Lower leg skin (tissue), 4 donors: ENCODE results near the gene GIGYF1. TPM values are rescaled to one million over a fixed set of nuclear protein-coding genes. Genes with fewer than 3 reads are reported as not detected.
"Not testable (repeated sequence)": the region's sequence is repeated elsewhere in the genome, so short reads cannot be mapped to it uniquely, and the experiment has no call there.

Source experiments
- DNase-seq, 2 donors: peaks; one replicate each; pipeline ENCODE4 v3.0.0-alpha.2; 2019; ENCODE audit warnings: low spot score in 2 of 2
- H3K4me3 ChIP-seq: fragments of 200-600 bp; sonication (generic); 2 replicates; pipeline ENCODE4 v1.5.1; 2017; ENCODE audit warnings: mild to moderate bottlenecking, low read depth; ENCODE audit not compliant: poor library complexity, severe bottlenecking
- POLR2A ChIP-seq, 2 donors: fragments of 450-650 bp; IDR thresholded peaks; one replicate each; pipeline ENCODE4 v1.6.1; 2016 to 2017; ENCODE audit warnings: antibody characterized with exemption in 2 of 2, mild to moderate bottlenecking in 1 of 2, moderate library complexity in 1 of 2
- WGBS, 2 donors: methylation state at CpG; one replicate each; pipeline ENCODE4 v1.1.5; 2018; 5-methylcytosine and 5-hydroxymethylcytosine counted together
- intact Hi-C: fragments of 100-400 bp; cut with DNase I; formaldehyde crosslinking; loops from one replicate; pipeline ENCODE4 v1.15.0; 2023; ENCODE audit warnings: low total_unique reads
- total RNA-seq, 4 donors: library from RNA; depleted of rRNA; stranded (reverse); fragments of >200 nt; gene quantifications; one replicate each; pipeline ENCODE4 v1.1.0, GENCODE V29; 2016
- TF ChIP-seq, protein P1 (sequence below), 3 donors: fragments of 450-650 bp; IDR thresholded peaks; one replicate each; pipeline ENCODE4 v1.5.1; 2016; ENCODE audit warnings: antibody characterized with exemption in 3 of 3, mild to moderate bottlenecking in 3 of 3, moderate library complexity in 2 of 3

The GIGYF1 gene
- total RNA-seq, 4 donors from 2014 or later: 34.9 to 56.6 (median 40.0) TPM

DNA sequence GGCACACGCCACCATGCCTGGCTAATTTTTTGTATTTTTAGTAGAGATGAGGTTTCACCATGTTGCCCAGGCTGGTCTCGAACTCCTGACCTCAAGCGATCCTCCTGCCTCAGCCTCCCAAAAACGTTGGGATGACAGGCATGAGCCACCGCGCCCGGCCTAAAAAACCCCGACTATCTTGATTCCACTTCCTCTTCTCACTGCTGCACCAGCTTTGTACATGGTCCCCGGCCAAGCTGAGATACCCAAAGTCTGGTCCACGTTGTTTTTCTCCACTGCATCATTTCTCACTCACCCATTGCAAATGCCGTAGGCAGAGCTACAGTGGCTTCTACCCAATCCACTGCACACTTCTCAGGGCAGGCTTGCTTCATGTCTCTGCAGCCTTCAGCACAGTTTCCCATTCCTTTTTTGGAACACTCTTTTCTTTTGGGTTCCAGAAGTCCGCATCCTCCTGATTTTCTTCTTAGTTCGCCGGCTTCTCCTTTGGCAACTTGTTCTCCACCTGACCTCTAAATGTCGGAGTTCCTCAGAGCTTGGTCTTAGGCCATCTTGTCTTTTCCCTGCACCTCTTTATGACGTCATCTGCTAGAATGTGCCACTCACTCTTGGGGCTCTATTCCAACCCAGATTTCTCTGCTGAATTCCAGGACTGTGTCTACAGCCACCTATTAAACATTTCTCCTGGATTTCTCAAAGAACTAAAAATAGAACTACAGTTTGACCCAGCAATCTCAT is 26.6 kb downstream of the GIGYF1 start:
- no peak overlapping the region for H3K4me3 ChIP-seq
- no peak for DNase-seq
- WGBS, 2 donors: 82 to 83% methylated on average over 16 of the region's 16 CpGs
- intact Hi-C loops: no loop called here
- TF ChIP-seq, protein P1, sequence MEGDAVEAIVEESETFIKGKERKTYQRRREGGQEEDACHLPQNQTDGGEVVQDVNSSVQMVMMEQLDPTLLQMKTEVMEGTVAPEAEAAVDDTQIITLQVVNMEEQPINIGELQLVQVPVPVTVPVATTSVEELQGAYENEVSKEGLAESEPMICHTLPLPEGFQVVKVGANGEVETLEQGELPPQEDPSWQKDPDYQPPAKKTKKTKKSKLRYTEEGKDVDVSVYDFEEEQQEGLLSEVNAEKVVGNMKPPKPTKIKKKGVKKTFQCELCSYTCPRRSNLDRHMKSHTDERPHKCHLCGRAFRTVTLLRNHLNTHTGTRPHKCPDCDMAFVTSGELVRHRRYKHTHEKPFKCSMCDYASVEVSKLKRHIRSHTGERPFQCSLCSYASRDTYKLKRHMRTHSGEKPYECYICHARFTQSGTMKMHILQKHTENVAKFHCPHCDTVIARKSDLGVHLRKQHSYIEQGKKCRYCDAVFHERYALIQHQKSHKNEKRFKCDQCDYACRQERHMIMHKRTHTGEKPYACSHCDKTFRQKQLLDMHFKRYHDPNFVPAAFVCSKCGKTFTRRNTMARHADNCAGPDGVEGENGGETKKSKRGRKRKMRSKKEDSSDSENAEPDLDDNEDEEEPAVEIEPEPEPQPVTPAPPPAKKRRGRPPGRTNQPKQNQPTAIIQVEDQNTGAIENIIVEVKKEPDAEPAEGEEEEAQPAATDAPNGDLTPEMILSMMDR (IDR thresholded peaks at IDR 0.05): no peak
- TF ChIP-seq POLR2A (IDR thresholded peaks at IDR 0.05): no peak

DNA sequence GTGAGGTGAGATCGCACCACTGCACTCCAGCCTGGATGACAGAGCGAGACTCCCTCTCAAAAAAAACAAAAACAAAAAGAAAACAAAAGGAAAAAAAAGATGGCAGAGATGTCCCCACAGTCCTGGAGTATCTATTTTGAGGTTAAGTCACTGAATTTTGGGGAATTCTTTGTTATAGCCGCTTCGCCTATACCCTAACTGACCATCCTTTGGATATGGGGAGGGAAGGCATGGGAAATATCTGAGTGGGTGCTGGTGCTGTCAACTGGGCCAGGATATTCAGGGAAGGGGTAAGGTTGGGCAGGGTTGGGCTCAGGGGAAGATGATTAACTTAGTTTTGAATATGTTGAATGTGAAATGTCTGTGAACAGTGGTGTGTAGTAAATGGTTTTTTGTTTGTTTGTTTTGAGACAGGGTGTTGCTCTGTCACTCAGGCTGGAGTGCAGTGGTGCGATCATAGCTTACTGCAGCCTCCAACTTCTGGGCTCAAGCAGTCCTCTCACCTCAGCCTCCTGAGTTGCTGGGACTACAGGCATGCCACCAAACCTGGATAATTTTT is 28.8 kb downstream of the GIGYF1 start:
- no peak for DNase-seq
- no peak overlapping the region for H3K4me3 ChIP-seq
- WGBS, 2 donors: 92 to 94% methylated on average over 5 of the region's 5 CpGs
- intact Hi-C loops: no loop called here
- TF ChIP-seq POLR2A (IDR thresholded peaks at IDR 0.05): no peak
- TF ChIP-seq, protein P1 (IDR thresholded peaks at IDR 0.05): no peak

DNA sequence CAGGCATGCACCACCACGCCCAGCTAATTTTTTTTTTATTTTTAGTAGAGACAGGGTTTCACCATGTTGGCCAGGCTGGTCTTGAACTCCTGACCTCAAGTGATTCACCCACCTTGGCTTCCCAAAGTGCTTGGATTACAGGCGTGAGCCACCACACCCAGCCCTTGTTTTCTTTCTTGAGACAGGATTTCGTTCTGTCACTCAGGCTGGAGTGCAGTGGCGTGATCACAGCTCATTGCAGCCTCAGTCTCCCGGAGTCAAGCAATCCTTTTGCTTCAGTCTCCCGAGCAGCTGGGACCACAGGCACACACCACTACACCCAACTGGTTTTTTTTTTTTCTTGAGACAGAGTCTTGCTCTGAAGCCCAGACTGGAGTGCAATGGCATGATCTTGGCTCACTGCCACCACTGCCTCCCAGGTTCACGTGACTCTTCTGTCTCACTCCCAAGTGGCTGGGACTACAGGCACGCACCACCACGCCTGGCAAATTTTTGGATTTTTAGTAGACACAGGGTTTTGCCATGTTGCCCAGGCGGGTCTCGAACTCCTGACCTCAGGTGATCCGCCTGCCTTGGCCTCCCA is 31.8 kb downstream of the GIGYF1 start:
- WGBS, 2 donors: 68 to 69% methylated on average over 12 of the region's 12 CpGs
- DNase-seq, H3K4me3 ChIP-seq, intact Hi-C loops: not testable (repeated sequence)

DNA sequence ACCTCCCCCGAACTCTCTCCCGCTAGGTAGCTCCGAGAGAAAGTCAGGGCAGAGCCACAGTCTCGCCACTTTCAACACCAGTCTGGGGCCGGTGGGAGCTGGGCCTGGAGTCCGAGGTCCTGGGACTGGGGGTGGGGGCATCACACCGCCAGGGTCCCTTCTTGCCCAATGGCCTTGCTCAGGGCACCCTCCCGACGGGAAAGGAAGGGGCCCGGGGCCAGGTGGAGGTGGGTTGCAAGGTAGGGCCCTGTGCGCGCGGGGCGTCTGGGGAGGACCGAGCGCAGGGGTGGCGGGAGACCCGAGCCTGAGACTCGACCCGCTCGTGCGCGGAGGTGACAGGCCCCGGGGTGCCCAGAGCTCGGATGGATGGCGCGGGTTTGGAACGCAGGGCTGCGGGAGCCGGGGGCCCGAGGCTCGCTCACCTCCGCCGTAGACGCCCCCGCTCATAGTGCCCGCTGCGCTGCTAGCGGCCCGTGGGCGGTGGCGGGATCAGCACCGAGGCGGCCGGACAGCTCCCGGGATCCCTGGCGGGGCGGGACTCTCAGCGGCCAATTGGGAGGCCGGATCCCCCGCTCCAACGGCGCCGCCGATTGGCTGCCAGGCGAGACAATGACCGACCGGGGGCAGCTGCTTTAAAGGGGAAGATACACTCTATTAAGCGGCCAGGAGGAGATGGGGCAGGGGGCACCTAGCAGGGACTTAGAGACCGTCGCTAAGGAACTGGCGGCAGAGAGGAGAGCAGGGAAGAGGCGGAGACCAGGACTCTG is 38.0 kb downstream of the GIGYF1 start, which contains the start of gene ACTL6B:
Gene ACTL6B (minus strand): TSS at position 541 of the 767 bp plus-strand sequence. CDS start 94 bp downstream, at position 447.
- TF ChIP-seq, protein P1 (IDR thresholded peaks at IDR 0.05): no peak
- TF ChIP-seq POLR2A (IDR thresholded peaks at IDR 0.05): no peak

DNA sequence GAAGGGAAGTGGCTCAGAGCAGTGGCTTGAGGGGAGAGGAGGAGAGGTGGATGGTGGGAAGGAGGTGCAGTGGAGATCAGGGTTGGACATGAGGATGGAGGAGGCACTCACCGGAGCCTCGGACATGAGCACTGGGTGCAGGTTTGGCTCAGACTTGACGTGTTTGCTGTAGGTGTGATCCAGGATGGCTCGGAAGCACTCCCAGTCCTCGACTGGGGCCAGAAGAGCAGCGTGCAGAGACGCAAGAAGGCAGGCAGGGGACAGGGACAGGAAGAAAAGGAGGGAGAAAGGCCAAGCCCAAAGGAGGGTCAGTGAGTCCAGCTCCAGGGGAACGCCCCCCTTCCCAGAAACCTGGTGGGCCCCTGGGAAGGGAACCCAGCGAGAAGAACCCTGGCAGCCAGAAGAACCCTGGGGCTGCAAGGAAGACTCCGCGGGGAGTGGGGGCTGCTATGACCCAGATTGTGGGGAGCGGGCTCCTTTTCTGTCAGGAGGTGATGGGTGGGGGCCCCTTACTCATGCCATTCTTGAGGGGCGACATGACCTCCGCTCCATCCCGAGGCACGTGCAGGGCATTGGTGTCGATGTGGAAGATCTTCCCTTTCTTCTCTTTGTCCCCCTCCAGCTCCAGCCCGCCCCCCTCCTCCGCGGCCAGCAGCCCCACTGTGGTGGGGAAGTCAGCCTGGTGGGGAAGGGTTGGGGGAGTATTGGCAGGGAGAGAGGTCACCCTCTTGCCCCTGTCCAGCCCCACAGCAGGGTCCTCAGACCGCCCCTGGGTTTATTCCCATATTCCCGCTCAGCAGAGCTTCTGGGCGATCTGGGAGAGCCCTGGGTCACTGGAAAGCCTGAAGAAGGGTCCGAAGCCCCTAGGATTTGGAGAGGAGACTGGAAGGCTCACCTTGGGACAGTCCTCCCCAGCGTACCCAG is 38.9 kb downstream of the GIGYF1 start:
- DNase-seq: no peak
- WGBS, 2 donors: 46 to 50% methylated on average over 25 of the region's 25 CpGs
- TF ChIP-seq POLR2A (IDR thresholded peaks at IDR 0.05): no peak
- no peak overlapping the region for H3K4me3 ChIP-seq
- intact Hi-C loops: no loop called here

More for the DNA sequence above, 38.0 kb downstream of the GIGYF1 start, which contains the start of gene ACTL6B:
- 14 to 15% methylated on average over 21 to 56 of the region's 63 CpGs for WGBS, 2 donors
- no peak for DNase-seq
- no peak within 1 kb of the TSS for H3K4me3 ChIP-seq
- intact Hi-C loops: no loop called here
